GM18511 (cell line): ENCODE data around the gene GALNT16.

Experiments used
- ATAC-seq: cut with Tn5 transposase; IDR thresholded peaks from one replicate; pipeline ENCODE4 v1.9.1; 2021; ENCODE audit warnings: mild to moderate bottlenecking, moderate library complexity; ENCODE audit not compliant: unreplicated experiment

GALNT16 gene

DNA sequence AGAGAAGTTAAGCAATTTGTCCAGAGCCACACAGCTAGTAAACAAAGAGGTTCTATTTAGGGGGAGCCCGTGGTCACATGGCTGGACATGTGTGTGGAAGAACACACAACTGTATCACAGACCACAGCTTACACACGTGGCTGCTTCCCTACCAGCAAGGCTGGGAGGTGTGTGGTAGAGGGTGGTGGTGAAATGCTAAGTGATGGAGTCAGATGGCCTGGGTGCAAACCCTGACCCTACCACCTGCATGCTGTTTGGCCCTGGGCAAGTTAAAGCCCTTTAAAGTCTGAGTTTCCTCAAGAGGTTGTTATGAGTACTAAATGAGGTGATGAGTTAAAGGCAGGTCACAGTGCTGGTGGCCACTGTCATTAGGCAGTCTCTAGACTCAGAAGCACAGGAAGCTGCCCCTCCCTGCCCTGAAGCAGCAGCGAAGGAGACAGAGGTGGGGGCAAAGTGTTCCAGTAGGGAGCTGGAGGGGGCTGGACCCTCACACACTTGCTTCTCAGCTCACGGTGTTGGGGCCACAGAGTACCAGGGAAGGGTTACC, 73.9 kb downstream of the GALNT16 start:
- no peak for ATAC-seq

DNA sequence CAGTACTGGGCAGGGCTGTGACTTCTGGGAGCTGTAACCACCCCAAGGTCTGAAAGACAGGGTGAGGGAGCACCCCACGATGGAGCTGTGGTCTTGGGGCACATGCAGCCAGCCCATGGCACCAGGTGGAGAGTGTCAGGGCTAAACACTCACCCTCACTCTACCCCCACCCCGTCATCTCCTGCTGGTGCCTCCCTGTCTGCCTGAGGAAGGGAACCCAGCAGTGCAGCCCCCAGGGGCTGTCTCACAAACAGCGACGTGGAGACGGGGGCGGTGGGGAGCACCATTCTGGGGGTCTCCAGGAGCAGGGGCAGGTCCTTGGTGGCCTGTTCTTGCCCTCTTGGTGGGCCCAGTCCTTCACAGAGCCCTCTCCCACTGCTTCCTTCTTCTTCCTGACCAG, 74.6 kb downstream of the GALNT16 start:
- ATAC-seq, result no peak

DNA sequence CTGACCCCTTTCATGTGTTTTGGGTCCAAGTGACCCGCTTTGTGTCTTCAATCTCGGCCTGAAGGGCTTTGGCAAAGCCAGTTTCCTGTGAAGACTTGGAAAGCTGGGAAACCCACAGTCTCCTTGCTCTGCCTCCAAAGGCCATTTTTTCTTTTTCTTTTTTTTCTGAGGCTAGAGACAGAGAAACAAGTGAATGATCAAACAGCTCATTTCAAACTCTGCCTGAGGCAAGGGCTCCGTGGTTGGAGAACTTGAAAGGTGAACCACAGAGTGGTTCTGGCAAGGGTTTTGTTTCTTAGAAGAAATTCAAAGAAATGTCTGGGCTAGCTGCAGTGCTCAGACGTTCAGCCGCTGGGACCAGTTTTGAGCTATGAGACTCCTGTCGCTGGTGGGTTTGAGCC, 75.4 kb downstream of the GALNT16 start:
- ATAC-seq, result no peak

DNA sequence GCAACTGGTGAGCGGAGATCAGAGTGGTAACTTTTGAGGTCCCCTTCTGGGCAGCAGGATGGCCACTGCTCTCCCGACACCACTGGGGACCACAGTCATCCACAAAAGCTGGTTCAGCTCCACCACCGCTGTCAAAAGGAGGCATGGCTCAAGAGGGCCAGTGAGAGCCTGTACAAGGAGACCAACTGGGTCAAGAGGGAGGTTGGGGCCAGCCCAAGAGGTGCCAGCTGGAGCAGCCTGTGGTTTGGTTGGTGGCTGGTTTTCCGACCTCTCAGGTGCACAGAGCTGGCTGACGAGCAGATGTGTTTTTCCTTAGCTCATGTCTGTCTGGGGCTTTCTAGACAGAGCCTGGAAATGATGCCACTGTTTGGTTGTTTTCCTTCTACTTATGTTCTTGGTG, 78.0 kb downstream of the GALNT16 start:
- ATAC-seq, result no peak

DNA sequence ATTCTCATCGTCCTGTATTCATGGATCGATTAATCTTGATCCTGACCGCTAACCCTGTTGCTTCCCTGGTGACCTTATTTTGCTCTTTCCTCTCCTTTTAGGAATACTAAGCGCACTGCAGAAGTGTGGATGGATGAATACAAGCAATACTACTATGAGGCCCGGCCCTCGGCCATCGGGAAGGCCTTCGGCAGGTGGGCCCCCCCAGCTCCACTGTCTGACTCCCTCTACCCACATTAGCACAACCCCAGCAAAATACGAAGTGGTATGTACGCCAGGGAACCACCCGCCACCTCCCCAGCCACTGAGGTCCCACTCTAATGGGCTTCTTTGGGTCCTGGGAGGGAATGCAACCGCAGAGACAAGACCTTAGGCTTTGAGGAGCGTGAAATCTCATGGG, 79.5 kb downstream of the GALNT16 start:
- ATAC-seq, result no peak

DNA sequence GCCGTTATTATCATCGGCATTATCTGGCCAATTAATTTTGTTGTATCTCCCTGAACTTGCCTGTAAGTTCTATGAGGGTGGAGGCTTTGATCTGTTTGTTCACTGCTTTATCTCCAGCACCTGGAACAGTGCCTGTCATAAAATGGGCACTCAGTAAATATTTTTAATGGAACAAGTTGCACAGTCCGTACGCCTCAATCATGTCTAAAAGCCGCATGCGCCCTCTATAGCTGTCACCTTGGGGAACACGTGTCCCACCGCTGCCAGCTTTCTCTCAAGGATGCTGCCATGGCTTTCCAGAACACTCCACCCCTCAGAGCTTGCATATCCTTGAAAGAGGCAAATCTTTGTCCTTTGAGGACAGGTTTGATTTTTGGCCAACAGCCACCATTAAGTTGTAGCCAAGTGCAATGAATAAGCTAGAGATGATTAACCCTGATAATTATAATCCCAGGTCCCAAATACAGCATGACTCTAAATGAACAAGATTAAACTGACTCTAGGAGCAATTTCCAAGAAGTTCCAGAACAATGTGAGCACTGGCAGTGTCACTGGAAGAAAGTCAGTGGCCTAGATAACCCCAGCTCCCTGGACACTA, 83.1 kb downstream of the GALNT16 start:
- no peak for ATAC-seq

DNA sequence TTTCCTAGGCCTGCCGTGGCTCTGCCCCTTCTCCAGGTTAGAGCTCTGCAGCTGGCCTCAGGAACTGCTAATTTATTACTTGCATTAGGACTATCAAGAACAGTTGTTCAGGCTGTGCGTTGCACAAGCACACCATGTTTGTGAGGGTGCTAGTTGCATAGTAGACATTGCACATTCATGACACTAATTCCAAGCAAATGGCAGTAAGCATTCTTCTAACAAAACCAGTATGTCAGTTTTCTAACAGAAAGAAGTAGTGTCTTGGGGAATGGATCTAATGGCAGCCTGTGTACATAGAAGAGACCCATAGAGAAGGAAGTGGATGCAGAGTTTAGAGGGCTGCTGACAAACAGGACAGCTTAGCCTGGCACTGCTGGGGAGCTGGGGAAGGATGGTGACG, 84.2 kb downstream of the GALNT16 start:
- no peak for ATAC-seq

DNA sequence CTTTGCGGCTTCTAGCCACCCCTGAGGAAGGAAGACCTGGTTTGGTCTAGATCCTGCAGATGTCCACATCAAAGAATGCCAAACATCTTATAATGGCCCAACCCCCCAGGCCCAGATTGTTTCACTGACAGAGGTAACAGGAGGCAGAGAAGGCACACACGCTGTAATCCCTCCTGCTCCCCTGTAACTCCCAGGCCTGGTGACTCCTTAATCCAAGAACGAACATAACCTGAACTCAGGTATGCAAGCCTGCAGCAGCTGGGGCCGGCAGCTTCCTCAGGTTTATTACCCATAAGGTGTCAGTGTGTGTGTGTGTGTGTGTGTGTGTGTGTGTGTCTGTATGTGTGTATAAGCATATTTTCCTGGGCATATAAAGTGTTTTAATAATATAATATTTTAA, 85.4 kb downstream of the GALNT16 start:
- no peak for ATAC-seq

DNA sequence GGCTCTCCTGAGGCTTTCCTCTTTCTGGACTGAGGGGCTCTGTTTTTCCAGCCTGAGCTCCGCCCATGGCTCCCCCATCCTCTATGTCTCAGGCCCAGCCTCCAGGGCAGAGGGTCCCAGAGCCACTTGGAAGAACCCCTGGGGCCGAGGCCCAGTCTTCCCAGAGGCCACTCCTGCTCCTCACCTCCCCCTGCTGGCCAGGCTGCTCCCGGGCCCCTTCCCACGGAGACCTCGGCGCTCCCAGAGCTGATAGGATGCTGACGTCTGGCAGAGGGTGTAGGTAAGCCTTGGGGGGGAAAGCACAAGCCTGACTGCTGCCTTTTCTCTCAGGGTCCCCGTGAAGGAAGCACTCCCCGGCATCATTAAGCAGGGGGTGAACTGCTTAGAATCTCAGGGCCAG, 86.8 kb downstream of the GALNT16 start:
- ATAC-seq, result no peak

DNA sequence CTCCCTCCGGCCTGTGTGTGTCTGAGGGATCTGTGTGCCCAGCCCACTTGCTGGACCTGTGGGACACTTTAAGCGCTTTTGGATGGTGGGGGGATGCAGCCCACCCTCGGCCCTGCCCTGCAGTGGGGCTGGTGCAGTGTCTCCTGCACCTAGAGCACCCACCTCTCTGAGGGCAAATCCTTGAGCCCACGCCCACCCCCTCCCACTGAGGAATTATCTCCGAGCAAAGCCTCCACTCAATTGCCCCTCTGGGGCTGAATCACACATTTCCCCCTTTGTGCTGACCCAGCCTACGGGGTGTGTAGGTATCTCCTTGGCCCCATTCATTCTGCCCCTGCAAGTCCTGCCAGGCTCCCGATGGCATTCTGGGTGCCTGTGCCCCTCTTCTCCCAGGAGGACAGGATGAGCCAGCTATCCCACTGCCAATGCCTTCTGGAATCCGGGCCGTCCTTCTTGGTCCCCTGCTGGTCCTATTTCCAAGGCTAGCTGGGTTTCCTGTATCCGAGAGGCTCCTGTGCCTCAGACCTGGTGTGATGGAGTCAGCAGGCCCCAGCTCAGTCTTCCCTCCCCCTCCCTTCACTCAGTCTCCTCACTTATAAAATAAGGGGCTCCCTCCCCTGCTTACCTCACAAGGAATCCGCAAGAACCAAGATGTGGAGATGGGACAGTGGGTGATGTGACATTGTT, 89.3 kb downstream of the GALNT16 start:
- ATAC-seq, result no peak

DNA sequence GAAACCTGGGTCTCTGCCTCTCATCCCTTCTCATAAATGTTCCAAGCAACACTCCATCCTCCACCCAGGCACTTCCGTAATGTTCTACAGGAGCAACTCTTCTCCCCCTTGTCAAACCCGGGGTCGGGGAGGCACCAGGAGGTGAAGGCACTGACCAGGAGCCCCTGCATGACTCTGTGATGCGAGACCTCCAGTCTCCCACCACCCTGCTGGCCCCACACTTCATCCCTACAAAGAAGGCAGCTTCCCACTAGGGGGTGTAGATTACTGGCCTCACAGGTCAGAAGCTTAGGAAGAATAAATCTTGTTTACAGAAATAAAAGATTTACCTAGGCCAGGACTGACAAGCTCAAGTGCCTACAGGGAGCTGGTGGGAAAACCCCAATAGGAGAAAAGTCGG, 90.9 kb downstream of the GALNT16 start:
- no peak for ATAC-seq

DNA sequence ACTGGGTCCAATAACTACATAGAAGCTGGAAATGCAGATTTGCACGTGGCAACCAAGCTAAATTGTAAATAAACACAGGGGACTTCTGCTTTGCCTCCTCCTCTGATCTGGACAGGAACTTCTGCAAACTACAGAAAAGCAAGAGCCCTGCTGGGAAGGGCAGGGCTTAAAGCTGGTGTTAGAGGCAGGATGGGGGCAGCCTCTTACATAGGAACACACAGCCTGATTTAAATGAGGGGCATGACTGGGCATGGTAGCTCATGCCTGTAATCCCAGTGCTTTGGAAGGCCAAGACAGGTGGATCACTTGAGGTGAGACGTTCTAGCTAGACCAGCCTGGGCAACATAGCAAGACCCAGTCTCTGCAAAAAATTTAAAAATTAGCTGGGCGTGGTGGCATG, 91.4 kb downstream of the GALNT16 start:
- ATAC-seq, result no peak

DNA sequence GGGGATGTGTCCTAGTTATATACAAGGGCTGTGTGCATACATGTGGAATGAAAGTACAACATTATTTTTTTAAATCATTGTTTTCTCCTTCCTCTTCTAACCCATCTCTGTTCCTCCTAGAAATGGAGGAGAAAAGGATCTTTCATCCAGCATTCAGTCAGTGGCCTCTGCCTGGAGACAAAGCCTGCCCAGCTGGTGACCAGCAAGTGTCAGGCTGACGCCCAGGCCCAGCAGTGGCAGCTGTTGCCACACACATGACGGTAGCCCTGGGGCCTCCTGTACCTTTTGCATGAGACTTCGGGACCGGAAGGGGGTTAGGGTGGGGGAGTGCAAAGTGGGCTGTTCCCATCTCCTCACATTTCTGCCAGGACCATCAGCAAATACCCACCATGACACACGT, 92.0 kb downstream of the GALNT16 start:
- no peak for ATAC-seq

DNA sequence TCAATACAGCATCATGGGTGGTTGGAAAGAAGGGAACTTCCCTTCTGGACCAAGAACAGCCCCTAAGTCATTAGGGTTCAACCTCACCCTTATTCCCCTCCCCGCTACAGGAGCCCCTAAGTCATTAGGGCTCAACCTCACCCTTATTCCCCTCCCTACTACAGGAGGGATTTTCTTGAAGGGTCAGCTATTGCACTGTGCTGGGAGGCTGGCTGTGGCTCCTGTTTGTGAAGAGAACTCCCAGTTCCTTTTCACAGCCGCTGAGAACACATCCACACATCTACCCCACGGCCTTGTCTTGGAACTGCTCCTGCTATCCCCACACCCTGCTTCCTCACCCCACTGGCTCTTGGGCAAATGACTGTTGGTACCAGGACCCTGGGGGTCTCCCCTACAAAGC, 93.2 kb downstream of the GALNT16 start:
- no peak for ATAC-seq

DNA sequence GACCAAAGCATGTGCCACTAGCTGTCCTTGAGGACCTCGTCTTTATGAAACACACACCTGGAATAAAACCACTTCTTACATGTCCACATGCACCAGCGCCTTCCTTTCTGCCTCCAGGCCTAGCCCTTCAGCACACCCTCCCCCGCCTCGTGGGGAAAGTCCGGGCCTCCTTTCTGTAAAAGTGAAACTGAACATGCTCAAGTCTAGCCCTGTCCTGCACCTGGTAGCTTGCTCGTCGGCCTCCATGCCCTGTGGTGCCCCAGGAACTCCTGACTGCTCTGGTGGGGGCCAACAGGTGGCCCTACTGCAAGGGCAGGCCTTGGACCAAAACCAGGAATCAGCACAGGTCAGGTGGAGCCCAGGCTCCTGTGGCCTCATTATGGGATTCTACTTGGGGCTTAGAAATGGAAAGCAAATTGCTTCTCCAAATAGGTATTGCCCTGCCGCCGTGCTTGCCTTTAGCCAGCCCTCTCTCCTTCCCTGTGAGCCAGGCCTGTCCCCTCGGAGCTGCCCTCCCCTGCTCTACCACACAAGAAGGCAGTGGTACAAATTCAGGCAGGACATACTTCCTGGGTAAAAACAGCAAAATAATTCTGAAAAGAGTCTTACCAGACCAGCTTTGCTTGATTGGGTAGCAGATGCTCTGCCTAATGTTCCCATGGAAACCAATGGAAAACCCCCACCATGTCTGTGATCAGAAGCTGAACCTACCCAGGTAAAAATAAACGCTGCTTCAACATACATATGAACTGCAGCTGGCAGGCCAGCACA, 94.6 kb downstream of the GALNT16 start:
- peak; percentile 89 for ATAC-seq

DNA sequence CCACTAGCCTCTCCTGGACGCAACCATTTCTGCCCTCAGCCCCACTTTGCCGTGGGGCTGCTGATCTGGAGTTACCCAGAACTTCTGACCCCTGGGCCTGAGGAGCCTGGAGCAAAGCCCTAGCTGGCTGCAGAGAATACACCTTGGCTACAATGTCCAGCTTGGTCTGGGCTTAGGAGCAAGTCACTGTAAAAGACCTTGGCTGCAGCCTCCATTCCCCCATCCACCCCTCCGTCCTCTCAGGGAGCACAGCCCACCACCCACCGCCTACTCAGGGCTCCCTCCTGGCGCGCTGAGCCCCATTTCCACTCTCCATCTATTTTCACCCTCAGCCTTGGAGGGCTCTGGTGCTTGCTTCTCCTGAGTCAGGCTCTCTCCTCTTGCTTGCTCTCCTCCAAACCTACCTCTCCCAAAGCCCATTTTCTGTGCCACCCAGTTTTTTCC, 95.2 kb downstream of the GALNT16 start:
- ATAC-seq, result no peak

DNA sequence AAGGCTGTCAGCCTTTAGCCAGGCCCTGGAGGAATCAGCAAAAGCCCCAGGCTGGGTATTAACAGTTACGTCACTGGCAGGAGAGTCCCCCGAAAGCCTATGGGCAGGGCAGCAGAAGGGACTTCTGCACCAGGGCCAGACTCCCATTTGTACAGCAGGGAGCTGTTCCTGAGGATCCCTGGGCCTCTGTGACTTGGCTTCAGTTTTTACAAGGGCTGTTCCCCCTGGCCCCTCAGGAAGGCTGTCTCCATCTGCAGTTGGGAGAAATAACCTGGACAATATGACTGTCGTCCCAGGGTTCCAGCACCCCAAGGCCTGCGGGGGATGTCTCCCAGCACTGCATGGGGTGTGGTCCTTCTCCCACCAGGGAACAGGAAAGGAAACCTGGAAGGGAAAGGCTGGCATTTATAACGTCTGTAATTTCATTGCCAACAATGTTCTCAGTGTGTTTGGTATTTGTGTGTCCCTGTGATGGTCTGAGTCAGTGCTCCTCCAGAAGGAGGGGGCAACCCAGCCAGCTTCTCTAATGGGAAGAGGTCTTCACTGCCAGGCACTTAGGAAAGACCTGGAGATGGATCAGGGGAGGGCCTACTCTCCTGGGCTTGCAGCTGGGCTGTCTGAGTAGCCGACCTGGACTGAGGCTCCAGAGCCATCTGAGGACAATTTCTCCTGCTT, 95.8 kb downstream of the GALNT16 start:
- no peak for ATAC-seq

DNA sequence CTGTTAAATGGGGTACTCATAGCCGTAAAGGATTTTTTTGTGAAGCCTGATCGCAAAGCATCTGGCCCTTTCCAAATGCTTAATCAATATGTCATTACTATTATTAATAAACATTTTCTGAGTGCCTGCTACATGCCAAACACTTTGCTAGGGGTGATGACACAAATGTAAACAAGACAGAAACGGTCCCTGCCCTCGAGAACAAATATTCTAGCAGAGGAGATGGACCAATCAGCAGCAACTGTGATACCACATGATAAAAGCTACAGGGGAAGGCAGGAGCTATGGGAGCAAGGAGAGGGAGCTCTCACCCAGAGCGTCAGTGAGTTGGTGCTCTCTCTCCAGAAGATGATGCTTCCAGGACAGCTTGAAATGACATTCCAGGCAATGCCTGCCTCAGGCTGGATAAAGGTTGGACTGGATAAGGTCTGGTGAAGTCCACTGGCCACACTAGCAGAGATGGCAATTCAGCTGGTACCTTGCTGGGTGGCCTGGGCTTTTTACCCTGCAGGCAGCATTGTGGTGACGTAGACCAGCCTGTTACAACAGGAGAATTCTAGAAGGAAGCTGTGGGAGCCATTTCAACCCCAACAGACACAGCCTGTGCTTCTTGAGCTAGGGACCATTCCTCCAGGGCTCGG, 97.1 kb downstream of the GALNT16 start:
- no peak for ATAC-seq

DNA sequence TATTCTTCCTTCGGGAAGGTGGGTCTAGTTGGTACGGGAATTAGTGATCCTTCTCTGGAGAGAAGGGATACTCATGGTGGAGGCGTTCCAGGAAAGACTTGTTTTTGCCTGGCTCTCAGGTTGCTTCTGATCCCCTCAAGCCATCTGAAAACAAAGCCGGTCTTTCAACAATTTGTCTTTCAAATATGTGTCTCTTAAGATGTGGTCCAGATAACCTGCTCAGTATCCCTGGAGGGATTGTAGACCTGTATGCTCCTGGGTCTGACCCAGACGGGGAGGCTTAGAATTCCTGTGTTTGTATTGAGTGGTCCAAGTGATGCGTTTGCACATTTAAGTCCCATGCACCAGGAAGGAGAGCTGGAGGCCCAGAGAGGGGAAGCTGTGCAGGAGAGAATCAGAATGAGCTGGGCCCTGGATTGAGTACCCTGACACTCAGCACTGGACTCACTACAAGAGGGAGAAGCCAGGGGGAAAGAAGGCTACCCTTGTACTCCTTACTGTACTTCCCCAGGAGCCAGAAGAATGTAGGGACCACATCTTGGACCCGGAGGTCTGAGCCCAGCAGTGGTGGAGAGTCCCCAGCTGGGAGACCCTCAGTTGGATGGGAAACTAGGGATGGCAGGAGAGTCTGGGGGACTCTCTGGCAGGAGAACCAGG, 97.7 kb downstream of the GALNT16 start:
- ATAC-seq, result no peak

DNA sequence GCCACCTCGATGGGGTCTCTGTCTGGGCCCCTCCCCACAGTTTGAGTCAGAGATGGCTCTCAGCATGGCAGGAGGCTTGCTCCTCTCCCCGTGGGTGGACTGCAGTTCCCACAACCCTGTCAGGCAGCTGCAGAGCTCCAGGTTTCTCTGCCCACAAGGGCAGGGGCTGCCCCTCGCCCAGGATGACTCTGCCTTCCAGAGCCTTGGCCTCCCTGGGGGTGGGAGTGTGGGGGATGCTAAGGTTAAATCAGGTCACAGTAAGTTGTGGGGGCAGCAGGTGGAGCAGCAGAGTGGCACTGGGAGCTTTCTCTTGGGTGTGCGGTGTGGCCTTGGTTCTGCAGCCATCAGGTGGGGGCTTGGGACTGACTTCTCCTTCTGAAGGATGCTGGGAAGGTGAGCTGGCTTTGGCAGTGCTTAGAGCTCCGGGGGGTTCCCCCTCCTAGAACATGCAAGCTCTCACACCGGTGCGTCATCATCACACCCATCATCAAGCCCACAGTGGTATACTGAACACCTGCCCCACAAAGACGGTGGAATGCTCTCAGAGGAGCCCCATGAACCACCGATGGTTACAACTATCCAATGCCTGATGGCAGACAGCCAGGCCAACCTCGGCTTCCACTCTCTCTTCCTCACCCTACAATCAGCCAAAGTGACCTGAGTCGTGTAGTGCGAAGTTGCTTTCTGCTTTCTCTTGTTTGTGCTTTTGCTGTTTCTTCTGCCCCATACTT, 98.4 kb downstream of the GALNT16 start:
- peak; percentile 33 for ATAC-seq
